ENCODE results near the gene DROSHA. TPM values are rescaled to one million over a fixed set of nuclear protein-coding genes. Genes with fewer than 3 reads are reported as not detected.

DROSHA gene
- total and polyA plus RNA-seq, 2 of the 8 experiments (the other 6 are each of a cell fraction or from before 2014, with no cell fraction given) = 65.9 to 122 TPM

DNA sequence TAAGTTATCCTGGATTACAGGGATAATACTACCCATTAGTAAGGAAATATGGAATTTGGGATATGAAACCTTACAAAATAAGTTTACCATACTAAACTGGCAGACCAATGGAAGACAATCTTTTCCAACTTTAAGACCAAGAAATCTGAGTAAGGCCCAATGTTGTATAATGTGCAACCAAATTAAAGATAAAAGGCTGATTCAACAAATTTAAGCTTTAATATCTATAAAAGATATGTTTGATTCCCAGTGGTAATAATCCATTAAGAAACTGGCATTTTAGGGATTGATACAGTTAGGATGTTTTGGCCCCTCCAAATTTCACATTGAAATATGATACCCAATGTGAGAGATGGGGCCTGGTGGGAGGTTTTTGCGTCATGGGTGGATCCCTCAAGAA lies 66.6 kb downstream of the DROSHA start:
- Histone ChIP-seq H2AK5ac (ENCODE audit: low read depth, low read length) (no peak overlapping the region), H2BK5ac (ENCODE audit: low read depth, low read length) (no peak overlapping the region), H3K23ac (ENCODE audit: insufficient read length) (no peak overlapping the region), H3K56ac (replicated peaks; ENCODE audit: insufficient read length, low read depth, low read length) (no peak overlapping the region), H4K91ac (replicated peaks; ENCODE audit: insufficient read length, low read length) (no peak overlapping the region), H3K36me3 (ENCODE audit: control insufficient read depth in 2 of 4, insufficient read depth in 4 of 4, low read length in 3 of 4) (peaks cover 2 to 63% (median 39%) of the 10 kb centered on the region in 4 experiments; a peak in 6 of 8 replicates), H4K5ac (ENCODE audit: insufficient read length, low read depth, low read length) (no peak overlapping the region), H3K27me3 (replicated peaks in 1 of 4; ENCODE audit: control insufficient read depth in 3 of 4, extremely low read depth in 1 of 4, insufficient read depth in 3 of 4, low read length in 3 of 4) (no peaks in the 10 kb centered on the region), H2BK120ac (replicated peaks; ENCODE audit: low read depth, low read length) (no peak overlapping the region), H3K14ac (ENCODE audit: insufficient read length) (no peak overlapping the region), H3K4me1 (replicated peaks in 1 of 4; ENCODE audit: control insufficient read depth in 3 of 4, insufficient read depth in 4 of 4, low read length in 3 of 4) (no peaks in the 10 kb centered on the region), H3K79me2 (ENCODE audit: control insufficient read depth in 1 of 2, insufficient read depth in 2 of 2, low read length in 2 of 2) (no peaks in the 10 kb centered on the region), H2BK20ac (ENCODE audit: low read length) (no peak overlapping the region), H4K20me1 (replicated peaks in 1 of 2; ENCODE audit: control insufficient read depth in 1 of 2, insufficient read depth in 2 of 2, low read length in 2 of 2) (no peaks in the 10 kb centered on the region), H3K79me1 (ENCODE audit: low read depth, low read length) (no peaks in the 10 kb centered on the region), H4K8ac (ENCODE audit: extremely low read depth, insufficient read depth, low read length) (no peak overlapping the region), H3K18ac (ENCODE audit: extremely low read depth, low read length) (no peak overlapping the region), H2AFZ (ENCODE audit: low read length) (no peak overlapping the region), H2BK12ac (ENCODE audit: low read depth, low read length) (no peak overlapping the region), H3K27ac (ENCODE audit: low read depth, low read length) (no peak overlapping the region), H3K4me2 (ENCODE audit: insufficient read depth in 1 of 2, low read depth in 2 of 2, low read length in 2 of 2) (no peak overlapping the region), H3K4me3 (ENCODE audit: extremely low read depth in 1 of 4, insufficient read depth in 2 of 4, low read depth in 3 of 4, low read length in 4 of 4) (no peak overlapping the region), H3K23me2 (ENCODE audit: low read depth, low read length) (no peaks in the 10 kb centered on the region), H3K9ac (replicated peaks in 1 of 4; ENCODE audit: extremely low read depth in 1 of 4, low read depth in 3 of 4, low read length in 3 of 4) (no peak overlapping the region), H3K4ac (replicated peaks; ENCODE audit: insufficient read length, low read depth, low read length) (no peak overlapping the region), H3K9me3 (ENCODE audit: insufficient read depth in 2 of 2, low read depth in 1 of 2, low read length in 1 of 2) (peaks cover 2 to 11% of the 10 kb centered on the region in 2 experiments; a peak in 1 of 4 replicates), H2BK15ac (ENCODE audit: low read length) (no peak overlapping the region)
- ChIA-PET POLR2A (ENCODE audit: partially characterized antibody) (no interaction called here), CTCF (ENCODE audit: partially characterized antibody) (no interaction called here)
- DNase-seq (ENCODE audit: low read depth in 1 of 2, low spot score in 2 of 2) (no peak), FAIRE-seq (no peak)
- WGBS, 2 experiments (ENCODE audit: extremely low coverage in 1 of 2, insufficient coverage in 1 of 2, insufficient read length in 1 of 2, insufficient replicate concordance in 2 of 2, low coverage in 1 of 2, low lambda C conversion rate in 2 of 2, missing lambda C conversion rate in 1 of 2) = 100% methylated on average over 1 of the region's 1 CpG; no CpG with 5 or more reads in 1 of the 2 experiments
- TF ChIP-seq, protein P1, sequence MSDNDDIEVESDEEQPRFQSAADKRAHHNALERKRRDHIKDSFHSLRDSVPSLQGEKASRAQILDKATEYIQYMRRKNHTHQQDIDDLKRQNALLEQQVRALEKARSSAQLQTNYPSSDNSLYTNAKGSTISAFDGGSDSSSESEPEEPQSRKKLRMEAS (IDR thresholded peaks at IDR 0.05) = no peak
- TF ChIP-seq ZNF274 (IDR thresholded peaks at IDR 0.05; ENCODE audit: borderline replicate concordance, extremely low read depth, low read length) = no peak
- no peak for TF ChIP-seq GABPA (IDR thresholded peaks at IDR 0.05; ENCODE audit: borderline replicate concordance, insufficient read depth, low read length)
- TF ChIP-seq HDAC2 (IDR thresholded peaks at IDR 0.05; ENCODE audit: borderline replicate concordance in 1 of 2, low read depth in 2 of 2, low read length in 2 of 2) = no peak
- no peak for TF ChIP-seq TBP (IDR thresholded peaks at IDR 0.05; ENCODE audit: low read depth, low read length)
- TF ChIP-seq POLR2AphosphoS5 (IDR thresholded peaks at IDR 0.05; ENCODE audit: low read depth, low read length) = no peak
- TF ChIP-seq KDM5A (IDR thresholded peaks at IDR 0.05; ENCODE audit: low read length) = no peak
- TF ChIP-seq ASH2L (IDR thresholded peaks at IDR 0.05; ENCODE audit: low read length) = no peak
- no peak for TF ChIP-seq EP300 (IDR thresholded peaks at IDR 0.05; ENCODE audit: borderline replicate concordance in 1 of 2, low read depth in 2 of 2, low read length in 2 of 2)
- no peak for TF ChIP-seq SP2 (IDR thresholded peaks at IDR 0.05; ENCODE audit: low read length)
- TF ChIP-seq RXRA (IDR thresholded peaks at IDR 0.05; ENCODE audit: insufficient read depth, low read depth, low read length) = no peak
- TF ChIP-seq, protein P2, sequence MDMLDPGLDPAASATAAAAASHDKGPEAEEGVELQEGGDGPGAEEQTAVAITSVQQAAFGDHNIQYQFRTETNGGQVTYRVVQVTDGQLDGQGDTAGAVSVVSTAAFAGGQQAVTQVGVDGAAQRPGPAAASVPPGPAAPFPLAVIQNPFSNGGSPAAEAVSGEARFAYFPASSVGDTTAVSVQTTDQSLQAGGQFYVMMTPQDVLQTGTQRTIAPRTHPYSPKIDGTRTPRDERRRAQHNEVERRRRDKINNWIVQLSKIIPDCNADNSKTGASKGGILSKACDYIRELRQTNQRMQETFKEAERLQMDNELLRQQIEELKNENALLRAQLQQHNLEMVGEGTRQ (IDR thresholded peaks at IDR 0.05; ENCODE audit: low read length) = no peak
- TF ChIP-seq GTF2F1 (IDR thresholded peaks at IDR 0.05; ENCODE audit: borderline replicate concordance, low read depth, low read length) = no peak

Data from H1 (cell line).